Thyroid gland (tissue), 4 donors: ENCODE data around the gene CST11.

ENCODE experiments used
- POLR2A ChIP-seq, 2 donors: fragments of 450-650 bp; IDR thresholded peaks; one replicate each; pipeline ENCODE4 v1.6.1; 2017; ENCODE audit warnings: antibody characterized with exemption in 2 of 2, mild to moderate bottlenecking in 2 of 2, moderate library complexity in 1 of 2
- TF ChIP-seq, protein P1 (sequence below), 6 experiments: fragments of 200-600 bp in 3 of 6; fragments of 450-650 bp in 3 of 6; sonication (generic) in 3 of 6; IDR thresholded peaks; one replicate each; pipeline ENCODE4 v1.5.1; 2016 to 2019; ENCODE audit warnings: antibody characterized with exemption in 6 of 6, mild to moderate bottlenecking in 2 of 6, inconsistent platforms in 1 of 6, moderate library complexity in 1 of 6

GRCh38 chr20:23501926-23502325, 49.2 kb upstream of the CST11 start:
- TF ChIP-seq POLR2A (IDR thresholded peaks at IDR 0.05), result no peak
- TF ChIP-seq, protein P1, sequence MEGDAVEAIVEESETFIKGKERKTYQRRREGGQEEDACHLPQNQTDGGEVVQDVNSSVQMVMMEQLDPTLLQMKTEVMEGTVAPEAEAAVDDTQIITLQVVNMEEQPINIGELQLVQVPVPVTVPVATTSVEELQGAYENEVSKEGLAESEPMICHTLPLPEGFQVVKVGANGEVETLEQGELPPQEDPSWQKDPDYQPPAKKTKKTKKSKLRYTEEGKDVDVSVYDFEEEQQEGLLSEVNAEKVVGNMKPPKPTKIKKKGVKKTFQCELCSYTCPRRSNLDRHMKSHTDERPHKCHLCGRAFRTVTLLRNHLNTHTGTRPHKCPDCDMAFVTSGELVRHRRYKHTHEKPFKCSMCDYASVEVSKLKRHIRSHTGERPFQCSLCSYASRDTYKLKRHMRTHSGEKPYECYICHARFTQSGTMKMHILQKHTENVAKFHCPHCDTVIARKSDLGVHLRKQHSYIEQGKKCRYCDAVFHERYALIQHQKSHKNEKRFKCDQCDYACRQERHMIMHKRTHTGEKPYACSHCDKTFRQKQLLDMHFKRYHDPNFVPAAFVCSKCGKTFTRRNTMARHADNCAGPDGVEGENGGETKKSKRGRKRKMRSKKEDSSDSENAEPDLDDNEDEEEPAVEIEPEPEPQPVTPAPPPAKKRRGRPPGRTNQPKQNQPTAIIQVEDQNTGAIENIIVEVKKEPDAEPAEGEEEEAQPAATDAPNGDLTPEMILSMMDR (IDR thresholded peaks at IDR 0.05), result no peak
